Hepatic stellate cell (primary cell): Measurements from ENCODE around the gene RNF207.
A peak's percentile ranks its signal among the peaks of the same experiment; 100 is the strongest.

Experiments
- DNase-seq: peaks from one replicate; pipeline ENCODE4 v3.0.0; 2011; ENCODE audit warnings: low spot score

RNF207 gene

DNA sequence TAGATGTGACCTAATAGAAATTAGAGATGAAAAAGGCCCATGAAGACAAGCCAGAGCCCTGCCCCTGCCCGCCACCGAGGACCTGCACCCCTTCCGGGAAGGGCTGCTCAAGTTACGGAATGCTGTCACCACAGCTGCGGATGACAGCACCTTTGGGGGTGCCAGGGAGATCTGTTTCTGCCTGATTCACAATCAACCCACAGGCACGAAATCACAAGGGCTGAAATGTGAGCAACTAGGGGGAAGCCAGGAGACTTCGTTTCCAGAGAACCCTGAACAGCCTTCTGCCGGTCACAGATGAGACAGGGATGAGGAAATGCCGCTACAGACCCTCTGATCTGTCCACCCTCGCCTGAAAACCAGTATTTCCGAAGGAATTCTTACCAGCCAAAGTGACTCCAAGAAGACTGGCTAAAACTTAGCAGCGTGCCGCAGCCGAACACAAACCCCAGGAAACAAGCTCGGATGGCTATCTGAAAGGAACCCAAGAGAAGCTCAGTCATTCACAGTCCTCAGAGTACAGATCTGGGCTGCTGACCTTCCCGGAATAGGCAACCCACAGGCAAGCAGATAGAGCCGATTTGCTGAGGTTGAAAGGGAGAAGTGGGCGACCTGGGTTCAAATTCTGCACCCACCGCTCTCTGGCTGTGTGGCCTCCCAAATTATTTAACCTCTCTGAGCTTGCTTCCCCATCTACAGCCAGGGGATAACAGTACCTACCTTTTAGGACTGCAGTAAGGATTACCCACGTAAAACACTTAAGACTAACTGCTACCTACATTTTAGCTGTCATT, 28.8 kb downstream of the RNF207 start:
- DNase-seq: no peak

DNA sequence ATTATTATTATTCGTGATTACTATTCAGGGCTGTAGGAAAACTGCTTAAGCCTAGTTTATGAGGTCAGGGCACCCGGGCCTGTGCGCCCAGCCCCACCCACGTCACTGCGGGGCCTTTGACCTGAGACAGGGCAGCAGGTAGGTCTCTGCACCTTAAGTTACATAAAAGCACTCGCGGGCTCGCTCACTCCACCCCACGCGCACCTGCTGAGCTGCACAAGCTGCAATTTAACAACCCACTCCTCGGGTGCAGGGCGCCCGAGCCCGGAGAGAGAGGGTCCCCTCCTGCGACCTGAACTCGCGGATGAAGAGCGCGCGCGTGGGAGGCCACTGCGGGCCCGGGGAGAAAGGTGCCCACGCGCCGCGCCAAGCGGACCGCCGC, 29.4 kb downstream of the RNF207 start:
- no peak for DNase-seq

DNA sequence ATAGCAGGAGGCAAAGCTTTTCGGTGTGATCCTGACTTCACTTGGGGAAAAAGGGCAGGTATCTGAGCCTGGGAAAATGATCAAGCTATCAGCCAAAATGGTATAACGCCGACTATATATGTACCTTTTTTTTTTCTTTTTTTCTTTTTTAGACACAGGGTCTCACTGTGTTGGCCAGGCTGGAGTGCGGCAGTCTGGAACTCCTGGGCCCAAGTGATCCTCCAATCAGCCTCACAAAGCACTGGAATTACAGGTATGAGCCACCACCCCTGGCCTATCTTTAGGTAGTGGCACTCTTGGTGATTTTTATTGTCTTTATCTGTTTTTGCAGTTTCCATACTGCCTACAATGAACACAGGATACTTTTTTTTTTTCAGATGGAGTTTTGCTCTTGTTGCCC, 31.2 kb downstream of the RNF207 start:
- DNase-seq: no peak

DNA sequence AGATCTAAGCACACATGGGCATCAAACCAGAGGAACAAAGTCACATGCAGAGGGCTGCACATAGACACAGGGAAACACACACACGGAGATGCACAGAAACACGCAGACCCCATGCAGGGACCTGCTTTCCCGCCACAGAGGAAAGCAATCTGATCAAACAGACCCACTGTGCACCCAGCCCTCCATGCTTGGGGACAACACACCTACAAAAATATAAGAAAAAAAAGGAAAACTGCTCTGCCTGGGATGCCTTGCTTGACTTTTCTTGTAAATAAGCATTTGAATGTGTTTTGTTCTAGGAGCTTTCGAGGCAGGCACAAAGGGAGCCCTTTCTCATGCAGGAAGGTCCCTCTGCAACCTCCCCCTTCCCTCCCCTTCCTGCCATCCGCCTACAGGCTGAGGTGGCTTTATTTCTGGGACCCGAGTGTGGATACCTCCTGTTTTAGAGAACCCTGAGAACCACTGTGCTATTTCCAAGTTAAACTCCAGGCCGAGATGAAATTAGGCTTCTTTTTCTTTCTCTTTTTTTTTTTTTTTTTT, 33.4 kb downstream of the RNF207 start:
- DNase-seq: no peak

DNA sequence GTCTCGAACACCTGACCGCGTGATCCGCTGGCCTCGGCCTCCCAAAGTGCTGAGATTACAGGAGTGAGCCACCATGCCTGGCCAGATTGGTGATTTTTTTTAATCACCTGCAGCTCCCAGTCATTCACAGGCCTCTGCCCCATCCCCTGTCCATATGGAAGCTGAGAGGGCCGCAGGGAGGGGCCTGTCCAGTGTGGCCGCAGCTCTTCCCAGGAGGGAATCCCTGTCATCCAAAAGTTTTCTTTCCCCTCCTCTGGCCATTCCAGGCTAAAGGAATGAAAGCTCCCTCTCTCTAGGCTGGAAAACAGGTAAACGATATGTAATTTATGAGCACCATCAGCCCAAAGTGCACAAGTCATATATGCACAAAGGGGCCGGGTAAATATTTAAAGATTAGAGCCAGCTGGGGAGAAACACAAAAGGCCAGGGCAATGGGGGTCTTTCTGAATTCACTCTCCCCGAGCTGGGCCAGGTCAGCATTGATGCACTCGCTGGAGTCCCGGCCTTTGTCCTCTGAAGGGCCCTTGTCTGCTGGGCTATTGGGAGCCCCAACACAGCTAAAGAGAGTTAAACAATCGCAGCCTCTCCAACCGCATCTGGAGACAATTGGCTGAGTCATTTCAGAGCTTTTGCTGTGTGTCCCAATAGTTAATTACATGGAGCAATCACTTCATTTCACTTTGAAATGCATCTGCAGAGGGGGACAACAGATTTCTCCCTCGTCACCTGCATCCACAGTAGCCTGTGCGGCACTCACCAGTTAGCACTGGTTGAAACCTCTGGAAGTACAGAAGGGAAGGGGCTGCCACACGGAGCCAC, 34.2 kb downstream of the RNF207 start:
- DNase-seq: no peak

DNA sequence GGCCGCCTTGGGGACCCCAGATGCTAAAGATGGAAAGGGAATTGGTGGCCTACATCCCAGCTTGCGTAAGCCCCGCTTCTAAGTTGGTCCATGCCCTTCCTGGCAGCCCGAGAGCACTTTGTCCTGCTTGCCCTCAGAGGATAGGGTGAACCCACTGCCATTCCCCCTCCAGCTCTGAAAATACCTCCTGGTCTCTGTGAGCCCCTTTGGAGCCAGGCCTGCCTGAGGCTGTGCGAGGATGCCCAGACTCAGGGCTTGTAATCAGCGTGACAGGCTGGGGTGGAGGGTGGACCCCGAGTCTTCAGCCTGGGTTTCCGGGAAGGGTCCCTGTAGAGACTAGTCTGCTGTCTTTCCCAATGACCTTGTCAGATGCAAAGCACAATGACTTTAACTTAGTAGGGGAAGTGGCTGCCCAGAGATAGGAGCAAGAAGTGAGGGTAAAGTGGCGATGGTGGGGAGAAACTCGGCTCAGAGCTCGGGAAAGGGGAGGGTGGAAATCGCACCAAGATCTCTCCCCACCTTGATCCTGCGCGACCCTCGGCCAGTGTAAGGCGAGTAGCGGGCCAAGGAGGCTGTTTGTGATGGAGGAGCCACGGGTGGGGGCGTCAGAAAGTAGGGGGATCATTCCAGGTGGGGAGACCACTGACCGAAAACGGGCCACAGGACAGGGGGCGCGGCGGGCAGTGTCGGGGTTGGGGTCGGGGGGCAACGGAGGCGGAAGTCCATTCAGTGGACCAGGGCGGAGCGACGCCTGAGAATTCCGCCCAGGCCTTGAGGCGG, 35.4 kb downstream of the RNF207 start:
- DNase-seq: no peak

DNA sequence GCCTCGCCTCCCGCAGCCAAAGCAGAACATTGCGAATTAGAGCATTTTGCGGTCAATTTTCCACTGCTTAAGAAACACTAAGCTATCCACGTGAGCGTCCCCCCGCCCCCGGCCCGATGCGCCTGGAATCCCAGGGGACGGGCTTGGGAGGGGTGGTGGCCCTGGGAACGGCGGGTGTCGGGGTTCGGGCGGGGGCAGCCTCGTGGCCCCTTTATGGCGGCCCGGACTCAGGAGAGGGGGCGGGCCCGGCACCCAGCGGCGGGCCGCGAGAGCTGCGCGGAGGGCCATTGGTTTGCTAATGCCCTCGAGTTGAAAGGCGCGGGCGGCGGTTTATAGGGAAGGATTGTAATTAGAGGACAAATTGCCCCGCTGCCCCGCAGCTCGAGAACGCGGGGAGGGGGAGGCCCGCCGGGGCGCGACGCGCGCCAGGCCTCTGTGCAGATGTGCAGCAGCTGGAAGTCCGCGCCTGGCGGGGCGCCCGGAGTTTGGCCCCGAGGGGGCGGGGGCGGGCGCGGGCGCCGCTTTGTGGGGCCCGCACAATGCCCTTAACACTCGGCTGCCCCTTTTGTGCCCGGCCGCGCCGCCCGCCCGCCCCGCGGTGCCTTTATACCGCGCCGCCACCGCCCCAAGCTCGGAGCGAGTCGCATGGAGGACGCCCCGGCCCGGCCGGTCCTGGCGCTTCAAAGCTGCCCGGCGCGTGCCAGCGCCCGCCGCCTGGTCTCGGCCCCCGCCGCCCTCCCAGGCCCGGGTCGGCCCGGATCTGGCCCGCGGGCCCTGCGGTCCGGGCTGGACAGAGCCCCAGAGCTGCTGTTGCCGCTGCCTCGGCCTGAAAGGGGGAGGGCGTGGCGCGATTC, 36.2 kb downstream of the RNF207 start:
- no peak for DNase-seq

DNA sequence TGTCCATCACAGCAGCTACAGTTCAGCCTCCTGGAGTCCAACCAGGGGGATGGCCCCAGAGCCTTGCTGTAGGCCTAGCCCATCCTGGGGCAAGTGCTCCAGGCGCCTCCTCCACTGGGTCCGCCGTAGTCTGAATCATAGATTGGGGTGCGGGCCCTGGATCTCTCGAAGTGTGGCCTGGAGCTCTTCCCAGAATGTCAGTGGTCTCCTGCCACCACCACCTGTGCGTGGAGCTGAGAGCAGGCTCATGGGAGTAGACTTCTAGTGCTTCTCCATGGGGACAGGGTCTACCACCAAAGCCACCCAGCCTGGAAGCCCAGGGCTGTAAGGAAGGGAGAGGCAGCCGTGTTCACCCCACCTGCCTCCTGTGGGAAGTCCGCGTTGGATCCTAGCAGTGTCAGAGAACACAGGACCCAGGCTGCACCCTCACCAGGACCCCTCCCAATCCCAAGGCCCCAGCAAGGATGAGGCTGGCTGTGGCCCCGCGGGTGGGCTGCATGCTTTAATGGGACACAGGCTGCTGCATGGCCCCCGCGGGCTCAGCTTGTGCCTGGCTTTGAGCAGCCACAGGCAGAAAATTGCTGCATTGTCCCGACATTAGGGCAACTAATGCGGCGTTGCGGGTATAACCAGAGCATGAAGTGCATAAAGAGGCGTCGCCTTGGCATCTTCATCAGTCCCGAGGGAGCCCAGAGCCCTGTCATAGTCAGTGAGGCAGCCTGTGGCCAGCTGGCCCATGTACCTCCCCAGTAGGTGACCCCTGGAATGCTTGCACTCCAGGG, 37.3 kb downstream of the RNF207 start:
- DNase-seq: no peak

DNA sequence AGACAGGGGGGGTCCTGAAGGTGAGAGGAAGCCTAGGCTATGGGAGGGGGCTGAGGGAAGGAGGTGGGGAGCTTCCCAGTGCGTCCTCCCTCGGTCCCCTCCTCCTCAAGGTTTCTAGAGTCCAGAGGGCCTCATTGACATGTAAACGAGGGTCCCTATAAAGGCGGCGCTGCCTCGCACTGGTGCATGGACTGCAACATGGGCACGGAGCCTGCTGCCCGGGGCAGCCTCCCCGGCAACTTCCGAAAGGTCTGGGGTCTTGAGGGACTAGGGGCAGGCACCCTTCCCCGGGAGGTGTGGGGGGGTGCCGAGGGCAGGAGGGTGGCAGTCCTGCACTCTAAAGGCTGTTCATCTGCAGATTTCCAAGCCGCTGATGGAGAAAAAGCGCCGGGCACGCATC, 38.1 kb downstream of the RNF207 start, which contains the start of gene HES3:
TSS of gene HES3 (plus strand) at position 187 of the 400 bp plus-strand sequence. CDS start at position 374, 187 bp downstream.
- no peak for DNase-seq

DNA sequence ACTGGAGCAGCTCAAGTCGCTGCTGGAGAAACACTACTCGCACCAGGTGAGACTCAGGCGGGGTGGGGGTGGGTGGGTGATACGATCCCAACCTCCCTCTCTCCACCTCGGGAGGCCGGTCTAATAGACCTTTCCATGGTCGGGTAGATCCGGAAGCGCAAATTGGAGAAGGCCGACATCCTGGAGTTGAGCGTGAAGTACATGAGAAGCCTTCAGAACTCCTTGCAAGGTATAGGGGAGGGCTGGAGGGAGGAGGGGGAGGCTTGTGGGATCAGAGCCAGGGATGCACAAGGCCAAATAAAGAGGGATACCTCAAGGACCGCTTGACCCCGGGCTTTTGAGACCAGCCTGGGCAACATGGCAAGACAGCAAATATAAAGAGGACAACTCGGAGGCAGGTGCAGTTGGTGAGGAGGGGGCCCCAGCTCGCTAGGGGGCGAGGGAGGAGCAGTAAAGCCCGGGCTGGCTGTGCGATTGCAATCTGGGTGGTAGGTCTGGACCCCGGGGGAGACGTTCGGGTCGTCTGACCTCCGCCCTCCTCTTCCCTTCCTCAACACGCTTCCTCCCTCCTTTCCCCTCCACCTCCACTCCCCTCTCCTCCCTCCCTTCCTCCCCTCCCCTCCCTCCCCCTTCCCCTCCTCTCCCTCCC, 38.6 kb downstream of the RNF207 start:
- no peak for DNase-seq

DNA sequence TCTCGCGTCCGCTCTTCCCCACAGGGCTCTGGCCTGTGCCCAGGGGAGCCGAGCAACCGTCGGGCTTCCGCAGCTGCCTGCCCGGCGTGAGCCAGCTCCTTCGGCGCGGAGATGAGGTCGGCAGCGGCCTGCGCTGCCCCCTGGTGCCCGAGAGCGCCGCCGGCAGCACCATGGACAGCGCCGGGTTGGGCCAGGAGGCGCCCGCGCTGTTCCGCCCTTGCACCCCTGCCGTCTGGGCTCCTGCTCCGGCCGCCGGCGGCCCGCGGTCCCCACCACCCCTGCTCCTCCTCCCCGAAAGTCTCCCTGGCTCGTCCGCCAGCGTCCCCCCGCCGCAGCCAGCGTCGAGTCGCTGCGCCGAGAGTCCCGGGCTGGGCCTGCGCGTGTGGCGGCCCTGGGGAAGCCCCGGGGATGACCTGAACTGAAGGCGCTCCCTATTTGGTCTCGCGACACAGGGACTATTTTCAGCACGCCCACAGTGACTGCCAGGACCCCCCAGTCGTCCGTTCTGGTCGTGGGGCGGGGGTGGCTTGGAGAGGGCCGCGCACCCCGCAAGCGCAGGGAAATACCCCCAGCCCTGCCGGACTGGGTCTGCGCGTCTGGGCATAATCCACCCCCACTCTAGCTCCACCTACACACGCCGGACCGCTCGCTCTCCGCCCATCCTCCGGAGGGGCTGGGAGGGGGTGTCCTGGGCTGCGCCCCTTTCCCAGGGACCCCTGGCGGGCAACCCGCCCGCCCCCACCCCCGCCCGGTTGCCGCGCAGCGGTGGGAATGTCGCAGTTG, 39.4 kb downstream of the RNF207 start:
- peak; percentile 91 for DNase-seq

DNA sequence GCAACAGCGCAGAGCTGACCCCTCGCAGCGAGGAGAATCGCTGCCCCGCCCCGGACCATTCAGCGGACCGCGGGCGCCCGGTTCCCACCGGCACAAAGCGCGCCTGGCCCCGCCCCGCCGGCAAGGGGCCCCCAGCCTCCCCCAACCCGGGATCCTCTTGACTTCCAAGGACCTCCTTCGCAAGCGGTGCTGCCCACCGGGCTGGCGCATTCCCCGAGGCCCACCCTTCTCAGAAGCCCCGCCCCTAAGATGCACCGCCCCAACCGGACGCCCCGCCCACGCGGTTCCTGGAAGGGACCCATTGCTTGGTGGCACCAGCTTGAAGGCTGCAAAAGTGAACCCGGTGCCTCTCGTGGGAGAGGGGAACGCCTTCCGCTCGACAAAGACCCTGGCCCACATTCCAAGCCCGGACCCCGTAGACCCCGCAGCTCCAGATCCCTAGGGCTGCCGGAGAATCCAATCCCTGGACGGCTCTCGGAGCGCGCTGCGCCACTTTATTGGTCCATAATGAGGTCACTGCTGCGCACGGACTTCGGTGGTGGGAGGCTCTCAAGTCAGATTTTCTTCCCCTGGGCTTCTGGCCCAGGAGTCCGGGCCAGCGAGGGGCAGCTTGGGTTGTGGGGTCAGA, 40.1 kb downstream of the RNF207 start:
- no peak for DNase-seq

DNA sequence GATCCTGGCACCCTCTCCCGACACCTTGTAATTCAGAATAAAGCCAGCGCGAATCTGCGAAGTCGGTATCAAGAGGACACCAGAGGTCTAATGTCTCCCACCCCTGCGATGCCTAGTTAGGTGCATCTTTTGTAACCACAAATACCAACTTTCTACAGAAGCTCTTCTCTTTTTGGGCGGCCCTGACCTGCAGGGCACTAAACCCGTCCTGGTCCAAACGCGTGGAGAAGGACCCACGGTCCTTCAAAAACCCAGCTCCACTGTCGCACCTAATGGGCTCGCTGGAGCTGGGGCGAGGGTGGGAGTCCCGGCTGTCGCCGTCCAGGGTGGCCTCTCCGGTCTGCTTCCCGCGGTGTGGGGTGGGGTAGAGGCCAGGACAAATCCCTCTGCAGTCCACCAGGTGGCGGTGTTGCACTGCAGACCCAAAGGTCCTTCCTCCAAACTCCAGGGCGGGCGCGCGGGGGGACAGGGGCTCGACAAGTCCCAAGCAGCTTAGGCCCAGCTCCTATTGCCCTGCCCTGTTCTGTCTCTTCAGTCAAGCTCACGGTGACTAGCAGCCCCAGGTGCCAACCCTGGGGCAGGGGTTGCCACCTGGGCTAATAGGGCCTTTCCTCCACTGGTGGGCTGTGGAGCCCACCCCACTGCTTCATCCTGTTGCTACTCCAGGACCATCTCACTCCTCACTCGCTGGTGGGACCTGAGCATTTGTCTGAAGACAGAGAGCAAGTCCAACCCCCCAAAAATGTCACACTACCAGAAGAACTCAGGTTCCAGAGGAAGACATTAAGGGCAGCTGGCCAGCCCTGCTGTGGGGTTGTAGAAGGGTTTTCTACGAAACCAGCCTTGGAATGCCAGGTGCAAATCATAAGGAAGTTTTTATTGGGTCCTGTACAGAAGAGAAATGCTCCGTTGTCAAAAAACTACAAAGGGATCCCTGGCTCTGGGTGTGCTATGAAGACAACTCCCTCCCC, 40.9 kb downstream of the RNF207 start:
- DNase-seq: peak; percentile 94

DNA sequence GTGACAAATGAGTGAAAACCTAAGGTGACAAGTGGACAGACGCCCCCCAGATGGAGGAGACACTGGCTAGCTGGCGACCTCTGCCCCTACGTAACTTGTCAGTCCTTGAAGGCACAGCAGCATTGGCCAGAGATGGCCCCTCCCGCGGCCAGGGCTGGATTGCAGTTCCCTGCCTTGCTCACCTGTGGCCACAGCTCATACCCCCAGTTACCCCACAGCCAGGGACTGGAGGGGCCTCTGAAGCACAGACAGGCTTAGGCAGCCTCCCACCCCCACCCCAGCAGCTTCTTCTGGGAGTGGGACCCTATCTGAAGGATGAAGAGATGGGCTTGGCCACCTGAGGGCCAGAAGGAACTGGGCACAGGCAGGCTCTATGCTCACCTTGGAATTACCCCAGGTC, 41.7 kb downstream of the RNF207 start:
- DNase-seq: no peak

DNA sequence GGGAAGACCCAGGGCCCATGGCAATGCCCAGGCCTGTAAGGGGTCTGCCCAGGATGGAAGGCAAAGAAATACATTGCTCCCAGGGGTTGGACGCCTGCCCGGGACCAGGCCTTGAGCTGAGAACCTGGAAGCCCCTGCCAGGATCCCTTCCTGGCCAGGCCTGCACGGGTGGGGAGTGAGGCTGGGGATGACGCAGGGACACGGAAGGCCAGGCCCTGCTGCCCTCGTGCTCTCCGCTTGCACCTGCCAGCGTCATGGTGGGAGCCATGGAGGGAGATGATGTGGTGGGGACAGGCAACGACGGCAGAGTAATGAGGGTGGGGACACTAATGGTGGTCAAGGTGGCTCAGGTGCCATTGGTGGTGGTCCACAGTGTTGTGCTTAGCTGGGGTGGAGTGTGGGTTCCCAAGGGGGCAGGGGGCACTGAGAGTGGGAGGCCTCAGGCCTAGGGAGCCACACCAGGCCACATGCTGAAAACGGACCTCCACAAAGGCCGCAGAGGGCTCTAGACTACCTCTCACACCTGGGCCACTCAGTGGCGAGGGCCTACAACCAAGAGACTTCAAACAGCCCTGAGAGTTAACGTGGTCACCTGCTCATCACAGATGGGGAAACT, 42.4 kb downstream of the RNF207 start:
- no peak for DNase-seq

DNA sequence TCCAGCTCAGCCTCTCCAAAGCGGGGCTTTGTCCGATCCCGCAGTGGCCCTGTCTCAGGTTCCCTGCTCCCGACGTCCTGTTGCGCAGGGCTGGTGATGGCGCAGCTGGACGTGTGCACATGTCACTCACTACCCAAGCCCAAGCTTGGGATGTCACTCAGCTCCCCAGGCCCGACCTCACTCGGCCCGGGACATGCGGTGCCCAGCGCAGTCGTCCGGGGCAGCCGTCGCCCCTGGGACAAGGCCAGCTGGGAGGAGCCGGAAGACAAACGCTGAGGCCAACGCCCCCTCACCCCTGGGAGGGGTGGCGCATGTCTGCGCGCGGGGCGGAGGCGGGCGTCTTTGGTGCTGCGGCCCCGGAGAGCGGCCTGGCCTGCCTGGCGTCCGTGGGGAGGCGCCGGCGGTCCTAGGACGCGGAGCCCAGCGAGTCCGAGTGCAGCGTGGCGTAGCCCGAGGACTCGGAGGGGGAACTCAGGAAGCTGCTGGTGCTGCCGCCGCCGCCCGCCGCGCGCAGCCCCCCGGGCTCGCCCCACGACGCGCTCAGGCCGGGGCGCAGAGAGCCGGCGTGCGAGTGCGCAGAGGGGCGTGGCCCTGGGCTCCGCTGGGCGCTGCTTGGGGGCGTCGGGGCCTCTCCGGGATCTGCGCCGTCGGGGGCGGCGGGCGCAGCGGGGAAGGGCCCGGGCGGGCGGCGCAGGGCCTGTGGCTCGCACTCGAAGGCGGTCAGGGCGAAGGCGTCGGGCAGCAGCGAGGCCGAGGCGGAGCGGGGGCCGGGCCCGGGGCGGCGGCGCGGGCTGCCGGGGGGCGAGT, 43.2 kb downstream of the RNF207 start:
- DNase-seq: peak; percentile 47
